Measurements from ENCODE around the gene SHLD1.

GRCh38 chr20:5910186-5910585 is 160.0 kb downstream of the SHLD1 start:
- TF ChIP-seq EZH2 (IDR thresholded peaks at IDR 0.05; ENCODE audit: insufficient read depth, poor library complexity, severe bottlenecking) (no peak), EZH2phosphoT487 (IDR thresholded peaks at IDR 0.05; ENCODE audit: insufficient read depth, low read depth) (no peak)

Data from GM23248 (cell line).